IPS-11a (cell line): Measurements from ENCODE around the gene PTPN11.

Experiments used
- H3K4me3 ChIP-seq: one replicate; pipeline ENCODE4 v1.5.1; 2013; ENCODE audit warnings: low read depth, low read length, control low read depth

Gene PTPN11

GRCh38 chr12:112538740-112539139 is 120.0 kb downstream of the PTPN11 start:
- no peak overlapping the region for H3K4me3 ChIP-seq

- H3K4me3 ChIP-seq, result no peak overlapping the region
Observed at GRCh38 chr12:112539221-112539620, 120.5 kb downstream of the PTPN11 start.

- H3K4me3 ChIP-seq, result no peak overlapping the region
Observed at GRCh38 chr12:112540021-112540420, 121.3 kb downstream of the PTPN11 start.

GRCh38 chr12:112543751-112544150 is 125.0 kb downstream of the PTPN11 start:
- H3K4me3 ChIP-seq, result no peak overlapping the region

GRCh38 chr12:112546339-112546738 is 127.6 kb downstream of the PTPN11 start:
- H3K4me3 ChIP-seq, result no peak overlapping the region

GRCh38 chr12:112546996-112547395 is 128.2 kb downstream of the PTPN11 start:
- H3K4me3 ChIP-seq, result no peak overlapping the region

- H3K4me3 ChIP-seq, result no peak overlapping the region
Observed at GRCh38 chr12:112549031-112549430, 130.3 kb downstream of the PTPN11 start.

GRCh38 chr12:112551681-112552080 is 132.9 kb downstream of the PTPN11 start:
- no peak overlapping the region for H3K4me3 ChIP-seq

GRCh38 chr12:112555621-112556233 is 137.0 kb downstream of the PTPN11 start:
- no peak overlapping the region for H3K4me3 ChIP-seq

- H3K4me3 ChIP-seq, result no peak overlapping the region
Observed at GRCh38 chr12:112557951-112558630, 139.3 kb downstream of the PTPN11 start.
